AG10803 (cell line): ENCODE data around the gene PRSS2.

Source experiments
- DNase-seq: peaks from one replicate; pipeline ENCODE4 v3.0.0; 2010; ENCODE audit warnings: low read depth
- H3K4me3 ChIP-seq: 2 replicates; pipeline ENCODE4 v1.5.1; 2011; ENCODE audit warnings: mild to moderate bottlenecking, low read length, control low read depth
- TF ChIP-seq, protein P1 (sequence below): conservative IDR thresholded peaks from 2 replicates; pipeline ENCODE4 v1.5.1; 2011; ENCODE audit warnings: mild to moderate bottlenecking, low read length, control low read depth, inconsistent platforms

The PRSS2 gene

DNA sequence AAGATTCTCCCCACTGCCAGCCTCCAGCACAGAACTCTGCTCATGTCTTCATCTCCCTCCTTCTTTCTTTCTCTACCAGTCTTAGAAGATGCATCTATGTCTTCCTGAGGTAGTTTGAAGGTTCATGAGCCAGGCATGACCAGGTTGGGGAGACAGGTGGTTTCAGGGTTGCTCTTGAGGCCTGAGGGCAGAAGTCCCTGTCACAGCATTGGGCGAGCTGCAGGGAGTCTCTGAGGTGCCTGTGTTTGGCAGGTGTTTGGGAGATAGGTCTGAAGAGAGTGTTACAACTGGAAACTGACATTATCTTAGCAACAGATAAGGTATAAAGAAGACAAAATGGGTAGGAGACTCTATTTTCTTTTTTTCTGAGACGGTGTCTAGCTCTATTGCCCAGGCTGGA lies 18.7 kb downstream of the PRSS2 start:
- H3K4me3 ChIP-seq: no peak overlapping the region
- TF ChIP-seq, protein P1, sequence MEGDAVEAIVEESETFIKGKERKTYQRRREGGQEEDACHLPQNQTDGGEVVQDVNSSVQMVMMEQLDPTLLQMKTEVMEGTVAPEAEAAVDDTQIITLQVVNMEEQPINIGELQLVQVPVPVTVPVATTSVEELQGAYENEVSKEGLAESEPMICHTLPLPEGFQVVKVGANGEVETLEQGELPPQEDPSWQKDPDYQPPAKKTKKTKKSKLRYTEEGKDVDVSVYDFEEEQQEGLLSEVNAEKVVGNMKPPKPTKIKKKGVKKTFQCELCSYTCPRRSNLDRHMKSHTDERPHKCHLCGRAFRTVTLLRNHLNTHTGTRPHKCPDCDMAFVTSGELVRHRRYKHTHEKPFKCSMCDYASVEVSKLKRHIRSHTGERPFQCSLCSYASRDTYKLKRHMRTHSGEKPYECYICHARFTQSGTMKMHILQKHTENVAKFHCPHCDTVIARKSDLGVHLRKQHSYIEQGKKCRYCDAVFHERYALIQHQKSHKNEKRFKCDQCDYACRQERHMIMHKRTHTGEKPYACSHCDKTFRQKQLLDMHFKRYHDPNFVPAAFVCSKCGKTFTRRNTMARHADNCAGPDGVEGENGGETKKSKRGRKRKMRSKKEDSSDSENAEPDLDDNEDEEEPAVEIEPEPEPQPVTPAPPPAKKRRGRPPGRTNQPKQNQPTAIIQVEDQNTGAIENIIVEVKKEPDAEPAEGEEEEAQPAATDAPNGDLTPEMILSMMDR: no peak
- no peak for DNase-seq

GRCh38 chr7:142790056-142790455 lies 19.3 kb downstream of the PRSS2 start:
- no peak for DNase-seq
- TF ChIP-seq, protein P1: no peak
- no peak overlapping the region for H3K4me3 ChIP-seq

GRCh38 chr7:142790555-142790954 lies 19.8 kb downstream of the PRSS2 start:
- TF ChIP-seq, protein P1: no peak
- no peak for DNase-seq
- H3K4me3 ChIP-seq: no peak overlapping the region

DNA sequence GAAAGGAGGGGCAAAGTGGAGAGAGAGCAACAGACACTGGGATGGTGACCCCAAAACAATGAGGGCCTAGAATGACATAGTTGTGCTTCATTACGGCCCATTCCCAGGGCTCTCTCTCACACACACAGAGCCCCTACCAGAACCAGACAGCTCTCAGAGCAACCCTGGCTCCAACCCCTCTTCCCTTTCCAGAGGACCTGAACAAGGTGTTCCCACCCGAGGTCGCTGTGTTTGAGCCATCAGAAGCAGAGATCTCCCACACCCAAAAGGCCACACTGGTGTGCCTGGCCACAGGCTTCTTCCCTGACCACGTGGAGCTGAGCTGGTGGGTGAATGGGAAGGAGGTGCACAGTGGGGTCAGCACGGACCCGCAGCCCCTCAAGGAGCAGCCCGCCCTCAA lies 20.7 kb downstream of the PRSS2 start:
- no peak for DNase-seq
- TF ChIP-seq, protein P1: no peak
- no peak overlapping the region for H3K4me3 ChIP-seq

GRCh38 chr7:142792129-142792528 lies 21.4 kb downstream of the PRSS2 start:
- DNase-seq: no peak
- TF ChIP-seq, protein P1: no peak
- H3K4me3 ChIP-seq: no peak overlapping the region

GRCh38 chr7:142792593-142792992 lies 21.8 kb downstream of the PRSS2 start:
- TF ChIP-seq, protein P1: no peak
- no peak overlapping the region for H3K4me3 ChIP-seq
- DNase-seq: no peak

- no peak for DNase-seq
- TF ChIP-seq, protein P1: no peak
- H3K4me3 ChIP-seq: no peak overlapping the region
Measured at GRCh38 chr7:142793156-142793555, 22.4 kb downstream of the PRSS2 start.
